Testis (tissue), 3 donors: ENCODE measurements around the gene FXR1. TPM values are rescaled to one million over a fixed set of nuclear protein-coding genes. Genes with fewer than 3 reads are reported as not detected.

Experiments
- DNase-seq: peaks from one replicate; pipeline ENCODE4 v3.0.0-alpha.2; 2019
- H3K27ac ChIP-seq, 2 donors: fragments of 200-600 bp; sonication (generic); one replicate each; pipeline ENCODE4 v1.5.1; 2019
- H3K27me3 ChIP-seq: fragments of 200-600 bp; sonication (generic); one replicate; pipeline ENCODE4 v1.5.1; 2019
- H3K36me3 ChIP-seq: fragments of 200-600 bp; sonication (generic); one replicate; pipeline ENCODE4 v1.5.1; 2017; ENCODE audit warnings: low read depth; ENCODE audit errors: missing control alignments
- H3K4me1 ChIP-seq: fragments of 200-600 bp; sonication (generic); one replicate; pipeline ENCODE4 v1.5.1; 2019
- H3K4me3 ChIP-seq, 2 donors: fragments of 200-600 bp; sonication (generic); one replicate each; pipeline ENCODE4 v1.5.1; 2017 to 2019
- H3K9me3 ChIP-seq: fragments of 200-600 bp; sonication (generic); one replicate; pipeline ENCODE4 v1.5.1; 2017
- POLR2A ChIP-seq: fragments of 450-650 bp; IDR thresholded peaks from one replicate; pipeline ENCODE4 v1.6.1; 2017; ENCODE audit warnings: antibody characterized with exemption, mild to moderate bottlenecking, moderate library complexity
- WGBS, 2 donors: methylation state at CpG; one replicate each; pipeline ENCODE4 v1.1.5; 2018; 5-methylcytosine and 5-hydroxymethylcytosine counted together
- intact Hi-C: fragments of 100-400 bp; cut with DNase I; formaldehyde crosslinking; loops from one replicate; pipeline ENCODE4 v1.15.1; 2023; ENCODE audit warnings: low total_unique reads
- polyA plus RNA-seq: library from polyadenylated mRNA; stranded (reverse); fragments of 350-450 nt; fragmentation: Illumina TruSeq; extraction: RNeasy Lipid Tissue Mini Kit (QIAGEN cat#74804); gene quantifications from one replicate; pipeline ENCODE4 v1.2.3, GENCODE V29; 2014; ENCODE audit warnings: low read depth, low replicate concordance; ENCODE audit not compliant: insufficient read depth
- total RNA-seq, 2 donors: library from RNA; depleted of rRNA; stranded (reverse); fragments of >200 nt; gene quantifications; one replicate each; pipeline ENCODE4 v1.2.3, GENCODE V29; 2016
- TF ChIP-seq, protein P1 (sequence below), 3 experiments: fragments of 450-650 bp in 2 of 3; fragments of 200-600 bp in 1 of 3; sonication (generic) in 1 of 3; IDR thresholded peaks; one replicate each; pipeline ENCODE4 v1.5.1; 2016 to 2019; ENCODE audit warnings: antibody characterized with exemption in 3 of 3, mild to moderate bottlenecking in 2 of 3, moderate library complexity in 1 of 3

The FXR1 gene
- total and polyA plus RNA-seq, 3 donors from 2014 or later, result 183 to 274 (median 273) TPM

DNA sequence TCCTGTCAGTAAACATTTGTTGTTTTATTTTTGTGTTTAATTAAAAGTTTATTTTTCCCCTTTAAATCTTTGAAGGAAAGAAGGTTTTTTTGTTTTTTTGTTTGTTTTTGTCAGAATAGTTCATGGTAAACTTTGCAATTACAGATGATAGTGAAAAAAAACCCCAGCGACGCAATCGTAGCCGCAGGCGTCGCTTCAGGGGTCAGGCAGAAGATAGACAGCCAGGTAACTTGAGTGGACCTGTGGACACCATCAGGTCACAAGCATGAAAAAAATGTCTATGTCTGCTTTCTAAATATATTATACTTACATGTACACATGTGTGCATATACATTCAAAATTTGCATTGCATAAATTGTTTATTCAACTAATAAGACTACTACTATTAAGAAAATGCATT lies 58.5 kb downstream of the FXR1 start:
- Histone ChIP-seq H3K27me3 (no peaks in the 10 kb centered on the region), H3K36me3 (no peaks in the 10 kb centered on the region), H3K4me1 (no peaks in the 10 kb centered on the region), H3K27ac (no peak overlapping the region), H3K4me3 (no peak overlapping the region), H3K9me3 (no peaks in the 10 kb centered on the region)
- TF ChIP-seq POLR2A, result no peak
- TF ChIP-seq, protein P1, sequence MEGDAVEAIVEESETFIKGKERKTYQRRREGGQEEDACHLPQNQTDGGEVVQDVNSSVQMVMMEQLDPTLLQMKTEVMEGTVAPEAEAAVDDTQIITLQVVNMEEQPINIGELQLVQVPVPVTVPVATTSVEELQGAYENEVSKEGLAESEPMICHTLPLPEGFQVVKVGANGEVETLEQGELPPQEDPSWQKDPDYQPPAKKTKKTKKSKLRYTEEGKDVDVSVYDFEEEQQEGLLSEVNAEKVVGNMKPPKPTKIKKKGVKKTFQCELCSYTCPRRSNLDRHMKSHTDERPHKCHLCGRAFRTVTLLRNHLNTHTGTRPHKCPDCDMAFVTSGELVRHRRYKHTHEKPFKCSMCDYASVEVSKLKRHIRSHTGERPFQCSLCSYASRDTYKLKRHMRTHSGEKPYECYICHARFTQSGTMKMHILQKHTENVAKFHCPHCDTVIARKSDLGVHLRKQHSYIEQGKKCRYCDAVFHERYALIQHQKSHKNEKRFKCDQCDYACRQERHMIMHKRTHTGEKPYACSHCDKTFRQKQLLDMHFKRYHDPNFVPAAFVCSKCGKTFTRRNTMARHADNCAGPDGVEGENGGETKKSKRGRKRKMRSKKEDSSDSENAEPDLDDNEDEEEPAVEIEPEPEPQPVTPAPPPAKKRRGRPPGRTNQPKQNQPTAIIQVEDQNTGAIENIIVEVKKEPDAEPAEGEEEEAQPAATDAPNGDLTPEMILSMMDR (IDR thresholded peaks at IDR 0.05), result no peak
- WGBS, 2 donors, result 91 to 94% methylated on average over 6 of the region's 6 CpGs
- intact Hi-C loops, result no loop called here
- DNase-seq, result no peak

DNA sequence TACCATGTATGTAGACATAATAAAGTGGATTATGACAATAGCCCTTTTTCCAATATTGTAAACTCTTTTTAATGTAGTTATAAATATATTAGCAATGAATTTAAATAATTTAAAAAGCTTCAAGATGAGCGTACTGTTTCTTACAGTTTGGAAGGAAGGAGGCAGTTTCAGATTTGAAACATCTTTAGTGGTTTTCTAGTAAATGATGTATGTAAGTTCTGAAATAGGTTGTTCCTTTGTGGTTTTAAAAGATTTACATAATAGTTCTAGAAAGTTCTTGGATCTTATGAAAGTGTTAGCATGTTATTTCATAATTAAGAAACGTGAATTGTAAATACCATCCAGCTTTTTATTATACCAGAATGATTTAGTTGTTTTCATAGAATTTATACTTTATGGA lies 61.1 kb downstream of the FXR1 start:
- no peaks in the 10 kb centered on the region for H3K4me1 ChIP-seq
- no peak overlapping the region for H3K4me3 ChIP-seq
- TF ChIP-seq, protein P1 (IDR thresholded peaks at IDR 0.05), result no peak
- TF ChIP-seq POLR2A, result no peak
- H3K36me3 ChIP-seq, result no peaks in the 10 kb centered on the region
- H3K27me3 ChIP-seq, result no peaks in the 10 kb centered on the region
- no peaks in the 10 kb centered on the region for H3K9me3 ChIP-seq
- H3K27ac ChIP-seq, result no peak overlapping the region
- no peak for DNase-seq
- 87 to 92% methylated on average over 2 of the region's 2 CpGs for WGBS, 2 donors
- intact Hi-C loops, result no loop called here

DNA sequence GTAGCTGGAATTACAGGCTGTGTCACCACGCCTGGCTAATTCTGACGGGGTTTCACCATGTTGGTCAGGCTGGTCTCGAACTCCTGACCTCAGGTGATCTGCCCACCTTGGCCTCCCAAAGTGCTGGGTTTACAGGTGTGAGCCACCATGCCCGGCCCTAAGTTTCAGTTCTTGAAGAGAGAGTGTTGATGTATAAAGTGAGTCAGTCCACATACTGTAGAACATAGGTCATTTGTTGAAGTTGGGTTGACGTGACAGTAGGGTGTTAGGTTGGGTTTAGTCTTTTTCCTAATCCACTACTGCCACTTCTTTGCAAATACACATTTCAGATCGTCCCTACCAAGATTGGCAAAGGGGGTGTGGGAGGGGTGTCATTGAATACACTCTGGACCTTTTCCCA lies 61.8 kb downstream of the FXR1 start:
- Histone ChIP-seq H3K27me3 (no peaks in the 10 kb centered on the region), H3K27ac (no peak overlapping the region), H3K4me1 (no peaks in the 10 kb centered on the region), H3K4me3 (no peak overlapping the region), H3K36me3 (no peaks in the 10 kb centered on the region), H3K9me3 (no peaks in the 10 kb centered on the region)
- no peak for DNase-seq
- TF ChIP-seq POLR2A, result no peak
- TF ChIP-seq, protein P1 (IDR thresholded peaks at IDR 0.05), result no peak
- WGBS, 2 donors, result 91 to 92% methylated on average over 6 of the region's 6 CpGs
- intact Hi-C loops, result no loop called here

DNA sequence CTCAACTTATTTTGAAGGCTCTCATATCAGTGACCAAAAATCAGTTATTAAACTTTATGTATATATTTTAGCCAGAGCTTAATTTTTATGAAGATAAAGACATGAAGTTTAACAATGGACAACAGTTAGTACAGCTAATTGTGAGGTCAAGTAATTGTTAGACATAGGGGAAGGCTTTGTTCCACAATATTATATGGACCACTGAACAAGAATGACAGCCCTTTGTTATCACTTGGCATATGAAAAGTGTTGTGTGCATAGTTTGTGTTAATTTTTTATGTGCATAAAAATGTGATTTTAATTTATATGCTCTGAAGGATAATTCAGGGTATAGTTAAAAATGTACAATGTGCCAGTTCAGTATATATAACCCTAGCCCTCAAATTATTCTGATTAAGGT lies 65.0 kb downstream of the FXR1 start:
- no peaks in the 10 kb centered on the region for H3K27me3 ChIP-seq
- H3K4me1 ChIP-seq, result no peaks in the 10 kb centered on the region
- no peaks in the 10 kb centered on the region for H3K9me3 ChIP-seq
- no peaks in the 10 kb centered on the region for H3K36me3 ChIP-seq
- DNase-seq, result no peak
- H3K27ac ChIP-seq, result no peak overlapping the region
- no peak overlapping the region for H3K4me3 ChIP-seq
- no peak for TF ChIP-seq POLR2A
- TF ChIP-seq, protein P1 (IDR thresholded peaks at IDR 0.05), result no peak
- intact Hi-C loops, result no loop called here

DNA sequence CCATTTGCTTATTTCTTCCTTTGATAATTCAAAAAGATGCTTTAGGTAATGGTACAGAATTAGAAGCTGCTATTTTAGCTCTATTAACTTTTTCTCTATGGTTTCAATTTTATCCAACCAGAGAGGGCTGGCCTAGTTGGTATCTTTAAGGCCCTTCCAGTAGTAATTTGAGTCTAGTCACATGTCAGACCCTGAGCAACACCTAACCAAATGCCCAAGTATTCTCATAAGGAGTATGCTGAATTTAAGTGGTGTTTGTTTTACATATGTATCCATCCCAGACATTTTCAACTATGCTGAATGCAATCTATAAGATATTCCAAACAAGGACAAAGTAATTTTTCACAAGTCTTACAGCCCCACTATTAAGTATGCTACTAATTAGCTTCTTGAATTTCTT lies 67.5 kb downstream of the FXR1 start:
- Histone ChIP-seq H3K4me3 (no peak overlapping the region), H3K9me3 (no peaks in the 10 kb centered on the region), H3K27ac (no peak overlapping the region), H3K4me1 (no peaks in the 10 kb centered on the region), H3K36me3 (no peaks in the 10 kb centered on the region), H3K27me3 (no peaks in the 10 kb centered on the region)
- intact Hi-C loops, result no loop called here
- TF ChIP-seq, protein P1 (IDR thresholded peaks at IDR 0.05), result no peak
- TF ChIP-seq POLR2A, result no peak
- no peak for DNase-seq
